ENCODE results near the gene WNK4.

The WNK4 gene

DNA sequence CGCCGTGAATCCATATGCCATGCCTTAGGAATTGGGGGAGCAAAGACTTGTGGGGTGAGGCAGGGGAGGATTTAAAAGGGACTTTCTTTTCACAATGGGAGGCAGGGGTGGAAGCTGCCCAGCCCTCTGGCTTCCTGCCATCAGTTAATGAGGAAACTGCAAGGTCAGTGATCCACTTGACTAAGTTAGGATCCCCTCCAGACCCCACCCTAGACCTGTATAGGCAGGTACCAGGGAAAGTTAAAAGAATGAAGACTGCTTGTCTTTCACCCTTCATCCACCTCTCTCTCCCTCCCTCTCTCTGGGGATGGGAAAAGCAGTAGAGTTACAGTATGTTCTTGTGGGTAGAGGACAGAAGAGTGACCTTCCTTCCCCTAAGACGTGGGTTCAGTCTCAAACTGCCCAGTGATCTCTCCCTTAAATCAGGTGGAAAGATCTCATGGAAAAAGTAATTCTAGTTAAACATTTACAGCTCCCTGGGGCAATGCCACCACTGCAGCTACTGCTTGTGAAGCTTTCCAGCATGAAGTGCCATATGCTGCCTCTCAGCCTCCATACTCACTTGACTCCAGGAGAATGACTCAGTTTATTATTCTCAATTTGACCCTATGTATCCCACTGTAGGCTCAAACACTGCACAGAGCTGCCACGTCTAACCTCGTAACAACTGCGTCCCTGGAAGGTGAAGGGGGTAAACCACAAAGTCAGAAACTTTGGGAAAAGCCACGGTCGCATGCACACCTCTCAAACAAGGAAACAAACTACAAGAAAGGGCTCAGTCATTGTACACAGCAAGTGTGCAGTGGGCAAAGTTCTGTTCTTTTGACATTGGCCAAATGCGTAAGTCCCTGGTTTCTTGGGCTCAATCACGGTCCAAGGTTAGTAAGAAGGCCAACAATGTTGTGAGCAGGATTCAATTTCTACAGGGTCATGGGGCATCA, 16.9 kb downstream of the WNK4 start:
- Histone ChIP-seq H3K9ac (ENCODE audit: low read depth, low read length) (peak overlapping the region; percentile 92), H3K4me1 (ENCODE audit: insufficient read depth, low read length) (0 out of 2 replicates have a peak, but pooled peaks cover 5% of the 10 kb centered on the region)

DNA sequence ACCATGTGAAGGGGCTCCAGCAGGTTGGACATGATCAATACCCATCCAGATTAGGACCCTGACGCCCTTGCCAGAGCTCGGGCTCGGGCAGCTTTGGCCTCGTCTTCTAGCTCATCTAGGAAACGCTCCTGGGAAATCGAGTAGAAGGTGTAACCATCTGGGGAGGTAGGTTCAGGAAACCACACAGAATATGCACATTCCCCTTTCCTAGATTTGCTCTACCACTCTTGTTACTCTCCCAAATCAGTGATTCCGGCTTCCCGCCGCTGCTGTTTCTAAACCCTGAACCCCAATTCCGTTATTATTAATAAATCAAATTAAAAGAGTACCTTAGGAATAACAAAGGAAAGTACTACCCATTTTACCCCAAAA, 17.6 kb downstream of the WNK4 start:
- Histone ChIP-seq H3K36me3 (ENCODE audit: insufficient read depth, low read length) (no peaks in the 10 kb centered on the region), H3K4me1 (ENCODE audit: insufficient read depth, low read length) (0 out of 2 replicates have a peak, but pooled peaks cover 5% of the 10 kb centered on the region), H3K9me3 (ENCODE audit: control insufficient read depth, insufficient read depth, low read length) (no peaks in the 10 kb centered on the region), H3K9ac (ENCODE audit: low read depth, low read length) (peak overlapping the region; percentile 92)

More for the DNA sequence above, 16.9 kb downstream of the WNK4 start:
- no peaks in the 10 kb centered on the region for H3K9me3 ChIP-seq (ENCODE audit: control insufficient read depth, insufficient read depth, low read length)
- H3K36me3 ChIP-seq (ENCODE audit: insufficient read depth, low read length) = no peaks in the 10 kb centered on the region

DNA sequence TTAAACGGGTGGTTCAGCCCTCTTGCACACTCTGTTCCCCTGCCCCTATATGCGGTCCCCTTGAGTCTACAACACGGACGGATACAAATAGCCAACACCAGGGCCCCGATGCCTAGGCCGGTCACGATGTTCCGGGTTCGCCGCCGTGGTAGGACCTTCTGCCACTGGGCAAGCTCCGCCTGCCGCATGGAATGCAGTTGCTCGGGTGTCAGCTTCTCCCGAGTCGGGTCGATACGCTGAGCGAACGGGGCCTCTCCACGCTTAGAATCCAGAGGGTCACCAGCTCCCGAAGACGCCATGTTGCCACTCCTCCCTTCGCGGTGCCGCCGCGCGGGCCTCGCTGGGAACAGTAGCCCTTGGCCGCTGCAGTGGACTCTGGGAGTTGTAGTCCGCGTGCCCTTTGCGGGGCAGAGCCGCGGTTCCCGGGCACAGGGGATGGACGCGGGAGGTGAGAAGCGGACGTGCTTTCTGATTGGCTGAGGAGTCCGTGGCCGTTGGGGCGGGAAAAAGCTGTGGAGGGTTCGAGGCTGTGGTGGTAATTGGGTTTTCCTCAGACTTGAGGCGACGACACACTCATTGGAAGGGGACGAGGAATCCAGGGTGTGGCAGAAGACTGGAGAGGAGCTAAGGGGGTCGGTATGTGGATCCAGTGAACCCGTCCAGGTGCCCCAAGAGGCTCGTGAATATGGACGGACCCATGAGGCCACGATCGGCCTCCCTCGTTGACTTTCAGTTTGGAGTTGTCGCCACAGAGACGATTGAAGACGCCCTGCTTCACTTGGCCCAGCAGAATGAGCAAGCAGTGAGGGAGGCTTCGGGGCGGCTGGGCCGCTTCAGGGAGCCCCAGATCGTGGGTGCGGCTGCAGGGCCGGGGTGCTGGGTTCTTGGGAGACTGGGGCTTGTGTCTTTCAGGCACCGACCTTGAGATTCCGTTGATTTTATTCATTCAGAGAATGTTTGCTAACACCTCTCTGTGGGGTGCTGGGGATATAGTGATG, 18.3 kb downstream of the WNK4 start, which contains the start of the genes CNTD1 and COA3:
CNTD1 (plus strand) TSS at position 479 of the 998 bp plus-strand sequence; CDS start at position 686, 207 bp downstream.
COA3 (minus strand) TSS at position 322 of the 998 bp plus-strand sequence; CDS start at position 299, 23 bp downstream.
- H3K9ac ChIP-seq (ENCODE audit: low read depth, low read length) = peak within 1 kb of the TSS; percentile 92
- H3K9me3 ChIP-seq (ENCODE audit: control insufficient read depth, insufficient read depth, low read length) = no peaks in the 10 kb centered on the region
- no peaks in the 10 kb centered on the region for H3K36me3 ChIP-seq (ENCODE audit: insufficient read depth, low read length)
- 0 out of 2 replicates have a peak, but pooled peaks cover 5% of the 10 kb centered on the region for H3K4me1 ChIP-seq (ENCODE audit: insufficient read depth, low read length)

DNA sequence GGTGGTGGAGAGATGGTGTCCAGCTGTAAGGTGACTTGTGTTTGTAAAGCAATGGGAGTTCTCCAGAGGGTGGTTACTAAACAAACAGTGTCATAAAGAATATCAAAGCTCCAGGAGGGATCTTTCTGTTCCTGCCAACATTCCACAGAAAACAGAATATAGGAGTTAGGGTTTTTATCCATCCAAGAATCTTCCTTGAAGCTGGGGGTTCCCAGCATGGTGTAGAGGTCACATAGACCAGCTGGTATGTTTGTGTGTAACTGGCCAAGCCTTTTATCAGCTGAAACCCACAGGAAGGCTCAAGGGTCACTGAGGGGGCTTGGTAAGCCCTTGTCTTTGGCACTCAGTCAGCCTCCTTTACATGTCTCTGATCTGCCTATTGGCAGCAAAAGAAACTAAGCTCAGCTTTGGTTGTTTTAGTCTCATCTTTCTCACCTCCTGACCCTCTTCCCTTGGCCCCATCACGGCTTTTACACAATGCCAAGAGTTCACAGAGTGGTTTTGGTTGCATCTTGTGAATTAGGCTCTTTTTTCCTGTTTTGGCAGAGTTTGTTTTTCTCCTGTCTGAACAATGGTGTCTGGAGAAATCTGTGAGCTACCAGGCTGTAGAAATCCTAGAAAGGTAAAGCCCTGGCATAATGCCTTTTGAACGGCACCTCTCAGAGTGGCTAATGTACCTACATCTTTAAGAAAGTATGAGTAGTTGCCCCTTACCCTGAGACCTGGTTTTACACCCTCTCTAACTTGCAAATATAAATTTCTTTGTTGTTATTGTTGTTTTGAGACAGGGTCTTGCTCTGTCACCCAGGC, 22.9 kb downstream of the WNK4 start:
- H3K9ac ChIP-seq (ENCODE audit: low read depth, low read length) = no peak overlapping the region

DNA sequence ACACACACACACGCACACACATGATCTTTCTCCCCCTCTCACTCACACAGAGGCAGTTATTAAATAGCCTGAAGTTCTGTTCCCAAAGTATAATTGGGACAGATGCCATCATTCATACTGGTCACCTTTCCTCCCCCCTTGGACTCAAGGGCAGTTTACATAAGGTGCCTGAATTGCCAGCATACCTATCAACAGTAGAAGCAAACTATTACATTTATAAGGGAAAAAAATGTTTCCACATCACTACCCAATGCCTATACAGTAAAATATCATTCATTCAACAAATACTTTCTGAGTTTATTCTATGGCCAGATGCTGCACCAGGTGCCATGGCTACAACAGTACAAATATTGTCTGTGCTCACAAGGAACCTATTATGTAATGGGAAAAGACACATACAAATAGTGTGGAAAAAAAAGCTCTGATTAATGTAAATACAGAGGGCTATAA, 24.5 kb downstream of the WNK4 start:
- Histone ChIP-seq H3K4me1 (ENCODE audit: insufficient read depth, low read length) (no peaks in the 10 kb centered on the region), H3K36me3 (ENCODE audit: insufficient read depth, low read length) (no peaks in the 10 kb centered on the region), H3K9ac (ENCODE audit: low read depth, low read length) (no peak overlapping the region), H3K9me3 (ENCODE audit: control insufficient read depth, insufficient read depth, low read length) (no peaks in the 10 kb centered on the region)

More for the DNA sequence above, 22.9 kb downstream of the WNK4 start:
- no peaks in the 10 kb centered on the region for H3K4me1 ChIP-seq (ENCODE audit: insufficient read depth, low read length)
- H3K9me3 ChIP-seq (ENCODE audit: control insufficient read depth, insufficient read depth, low read length) = no peaks in the 10 kb centered on the region
- H3K36me3 ChIP-seq (ENCODE audit: insufficient read depth, low read length) = no peaks in the 10 kb centered on the region

DNA sequence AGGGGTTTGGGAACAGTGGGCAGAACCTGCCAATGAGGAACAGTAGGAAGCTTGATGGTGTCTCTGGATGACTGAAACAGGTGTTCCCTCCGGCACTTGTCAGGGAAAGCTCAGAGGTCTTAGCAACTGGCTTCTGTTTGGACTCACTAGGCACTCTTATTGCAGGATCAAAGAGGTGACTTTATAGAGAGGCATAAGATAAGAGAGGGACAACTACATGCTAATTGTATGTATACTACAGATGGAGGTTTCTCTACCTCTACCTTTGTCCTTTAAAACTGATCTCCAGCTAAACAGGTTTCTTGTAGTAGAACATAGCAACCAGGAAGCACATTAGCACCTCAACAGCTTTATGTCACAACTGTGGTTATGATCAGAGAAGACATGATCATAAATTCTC, 25.8 kb downstream of the WNK4 start:
- H3K4me1 ChIP-seq (ENCODE audit: insufficient read depth, low read length) = no peaks in the 10 kb centered on the region
- no peaks in the 10 kb centered on the region for H3K9me3 ChIP-seq (ENCODE audit: control insufficient read depth, insufficient read depth, low read length)
- H3K9ac ChIP-seq (ENCODE audit: low read depth, low read length) = no peak overlapping the region
- H3K36me3 ChIP-seq (ENCODE audit: insufficient read depth, low read length) = peaks cover 5% of the 10 kb centered on the region; the same call in 1 of the 2 replicates

DNA sequence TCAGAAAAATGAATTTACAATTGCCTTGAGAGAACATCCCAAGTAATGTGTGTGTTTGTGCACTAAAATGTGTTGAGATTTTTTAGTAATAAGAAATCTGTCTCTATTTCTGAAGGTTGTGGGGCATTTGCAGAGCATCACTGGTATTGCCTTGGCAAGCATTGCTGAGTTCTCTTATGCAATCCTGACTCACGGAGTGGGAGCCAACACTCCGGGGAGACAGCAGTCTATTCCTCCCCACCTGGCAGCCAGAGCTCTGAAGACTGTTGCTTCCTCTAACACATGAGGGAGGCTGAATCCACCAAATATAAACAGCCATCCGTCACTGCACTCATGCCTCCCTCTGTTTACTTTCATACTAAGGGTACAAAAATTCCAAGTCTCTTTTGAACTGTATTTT, 28.8 kb downstream of the WNK4 start:
- H3K36me3 ChIP-seq (ENCODE audit: insufficient read depth, low read length) = peaks cover 10% of the 10 kb centered on the region
- H3K9me3 ChIP-seq (ENCODE audit: control insufficient read depth, insufficient read depth, low read length) = no peaks in the 10 kb centered on the region
- H3K4me1 ChIP-seq (ENCODE audit: insufficient read depth, low read length) = no peaks in the 10 kb centered on the region
- H3K9ac ChIP-seq (ENCODE audit: low read depth, low read length) = no peak overlapping the region

DNA sequence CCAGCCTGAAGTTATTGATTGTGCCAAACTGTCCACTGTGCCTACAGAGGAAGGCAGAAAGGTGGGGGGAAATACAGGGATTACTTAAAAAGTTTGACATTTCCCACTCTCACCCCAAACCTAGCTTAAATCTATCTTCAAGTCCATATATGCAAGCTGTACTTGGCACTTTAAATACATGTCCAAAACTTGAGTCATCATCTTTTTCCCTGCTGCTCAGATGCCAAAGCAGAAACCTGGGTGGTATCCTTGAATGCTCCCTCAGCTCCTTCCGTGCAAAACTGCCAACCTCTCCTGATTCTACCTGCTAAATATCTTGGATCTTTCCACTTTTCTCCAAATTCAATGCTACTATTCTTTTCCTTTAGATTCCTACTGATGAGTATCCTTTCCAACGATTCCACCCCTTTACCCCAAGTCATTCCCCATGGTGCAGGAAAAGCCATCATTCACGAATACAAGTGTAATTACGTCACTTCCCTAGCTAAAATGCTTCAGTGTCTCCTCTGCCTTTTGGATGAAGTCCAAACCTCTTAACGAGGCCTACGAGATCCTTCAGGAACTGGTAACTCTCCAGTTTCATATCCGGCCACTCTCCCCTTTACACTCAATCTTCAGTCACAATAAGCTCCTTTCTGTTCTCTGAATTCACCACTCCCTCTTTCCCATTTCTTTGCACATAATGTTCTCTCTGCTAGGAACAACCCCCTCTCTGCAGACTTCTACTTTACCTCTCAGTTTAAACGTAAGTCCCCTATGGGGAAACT, 34.4 kb downstream of the WNK4 start:
- H3K9me3 ChIP-seq (ENCODE audit: control insufficient read depth, insufficient read depth, low read length) = no peaks in the 10 kb centered on the region
- no peak overlapping the region for H3K9ac ChIP-seq (ENCODE audit: low read depth, low read length)
- H3K4me1 ChIP-seq (ENCODE audit: insufficient read depth, low read length) = no peaks in the 10 kb centered on the region
- H3K36me3 ChIP-seq (ENCODE audit: insufficient read depth, low read length) = peaks cover 56% of the 10 kb centered on the region

DNA sequence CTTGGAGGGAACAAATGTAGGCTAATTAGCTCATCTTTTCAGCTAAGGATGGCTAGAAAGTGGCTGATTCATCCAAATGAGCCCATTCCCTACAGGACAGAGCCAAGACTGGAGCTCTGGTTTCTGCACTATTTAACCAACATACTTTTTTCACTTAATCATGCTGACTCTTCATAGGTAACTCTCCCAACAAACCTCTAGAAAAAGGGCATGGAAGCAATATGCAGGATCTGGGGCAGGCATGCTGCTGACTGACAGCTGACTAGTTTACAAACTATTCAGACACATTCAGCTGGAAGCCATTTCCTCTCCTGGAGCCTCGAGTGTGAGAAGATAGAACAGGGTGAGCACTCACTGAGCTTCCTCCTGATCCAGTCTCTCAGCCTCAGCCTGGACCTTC, 37.5 kb downstream of the WNK4 start:
- Histone ChIP-seq H3K36me3 (ENCODE audit: insufficient read depth, low read length) (peaks cover 61% of the 10 kb centered on the region), H3K9me3 (ENCODE audit: control insufficient read depth, insufficient read depth, low read length) (no peaks in the 10 kb centered on the region), H3K9ac (ENCODE audit: low read depth, low read length) (no peak overlapping the region), H3K4me1 (ENCODE audit: insufficient read depth, low read length) (no peaks in the 10 kb centered on the region)

DNA sequence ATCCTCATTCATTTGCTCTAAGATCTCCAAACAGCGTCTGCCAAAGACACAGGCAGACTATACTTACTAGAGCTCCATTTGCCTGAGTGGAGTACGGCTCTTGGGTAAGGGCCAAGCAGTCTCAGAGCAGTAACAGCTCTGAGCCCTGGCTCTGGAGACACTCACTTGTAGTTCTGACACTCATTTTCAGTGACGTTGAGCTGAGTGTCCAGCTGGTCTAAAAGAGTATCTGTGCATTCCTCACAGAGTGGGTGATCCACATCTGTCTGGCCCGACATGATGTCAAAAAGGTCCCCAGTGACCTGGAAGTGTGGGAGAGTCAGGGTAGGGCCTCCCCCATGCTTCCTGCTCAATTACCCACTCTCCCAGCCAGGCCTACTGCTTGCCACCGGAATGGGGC, 38.0 kb downstream of the WNK4 start:
- no peaks in the 10 kb centered on the region for H3K9me3 ChIP-seq (ENCODE audit: control insufficient read depth, insufficient read depth, low read length)
- no peaks in the 10 kb centered on the region for H3K4me1 ChIP-seq (ENCODE audit: insufficient read depth, low read length)
- H3K36me3 ChIP-seq (ENCODE audit: insufficient read depth, low read length) = peaks cover 61% of the 10 kb centered on the region
- H3K9ac ChIP-seq (ENCODE audit: low read depth, low read length) = no peak overlapping the region

DNA sequence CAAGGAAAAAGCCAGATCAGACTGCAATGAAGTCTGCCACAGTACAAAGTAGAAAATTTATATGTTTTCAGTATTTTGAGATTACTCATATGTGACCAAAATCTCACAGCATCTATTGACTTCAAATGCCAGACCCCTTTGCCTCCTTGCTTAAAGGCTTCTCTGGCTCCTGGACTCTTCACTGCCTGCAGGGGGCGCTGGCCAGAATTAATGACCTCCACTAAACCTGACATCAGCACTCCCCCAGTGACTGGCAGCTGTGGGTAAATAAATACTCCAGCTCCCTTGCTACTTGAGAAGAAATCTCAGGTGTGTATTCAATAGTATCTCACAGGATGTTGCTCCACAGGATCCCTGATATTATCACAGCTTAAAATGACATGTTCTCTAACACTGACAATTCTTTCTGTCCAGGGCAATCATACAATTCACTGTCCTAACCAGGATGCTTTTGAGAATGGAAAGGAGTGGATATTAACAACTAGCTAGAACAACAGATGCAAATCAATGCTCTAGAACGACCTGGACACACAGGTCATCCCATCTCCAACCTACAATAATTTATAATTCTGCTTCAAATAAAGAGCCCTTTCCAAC, 39.6 kb downstream of the WNK4 start:
- Histone ChIP-seq H3K36me3 (ENCODE audit: insufficient read depth, low read length) (peaks cover 48% of the 10 kb centered on the region), H3K9ac (ENCODE audit: low read depth, low read length) (no peak overlapping the region), H3K4me1 (ENCODE audit: insufficient read depth, low read length) (no peaks in the 10 kb centered on the region), H3K9me3 (ENCODE audit: control insufficient read depth, insufficient read depth, low read length) (no peaks in the 10 kb centered on the region)

DNA sequence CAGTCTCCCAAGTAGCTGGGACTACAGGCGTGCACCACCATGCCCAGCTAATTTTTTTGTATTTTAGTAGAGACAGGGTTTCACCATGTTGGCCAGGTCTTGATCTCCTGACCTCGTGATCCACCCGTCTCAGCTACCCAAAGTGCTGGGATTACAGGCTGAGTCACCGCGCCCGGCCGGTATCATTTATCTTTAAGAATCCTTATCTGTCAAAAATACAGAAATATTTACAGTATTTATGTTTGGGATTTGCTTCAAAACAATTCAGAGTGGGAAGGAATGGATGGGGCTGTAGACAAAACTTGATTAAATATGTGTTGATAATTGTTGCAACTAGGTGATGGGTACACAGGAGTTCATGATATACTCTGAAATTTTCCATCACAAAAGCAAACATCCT, 40.8 kb downstream of the WNK4 start:
- peaks cover 38% of the 10 kb centered on the region for H3K36me3 ChIP-seq (ENCODE audit: insufficient read depth, low read length)
- H3K4me1 ChIP-seq (ENCODE audit: insufficient read depth, low read length) = no peaks in the 10 kb centered on the region
- H3K9ac ChIP-seq (ENCODE audit: low read depth, low read length) = no peak overlapping the region
- no peaks in the 10 kb centered on the region for H3K9me3 ChIP-seq (ENCODE audit: control insufficient read depth, insufficient read depth, low read length)

DNA sequence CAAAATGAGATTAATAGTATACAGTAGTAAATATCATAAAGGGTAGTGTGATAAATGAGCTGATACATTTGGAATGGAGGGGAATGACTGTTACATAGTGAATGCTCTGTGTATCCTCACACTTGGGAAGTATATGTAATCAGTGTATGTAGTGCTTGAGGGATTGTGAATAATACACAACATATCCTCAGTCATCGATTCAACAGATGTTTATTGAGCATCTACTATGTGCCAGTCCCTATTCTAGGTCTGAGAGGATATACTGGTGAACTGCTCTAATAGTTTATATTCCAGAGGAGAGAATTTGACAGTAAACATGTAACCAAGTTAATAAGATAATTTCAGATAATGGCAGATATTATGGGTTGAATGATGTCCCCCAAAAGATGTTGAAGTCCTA, 47.1 kb downstream of the WNK4 start:
- Histone ChIP-seq H3K9me3 (ENCODE audit: control insufficient read depth, insufficient read depth, low read length) (no peaks in the 10 kb centered on the region), H3K9ac (ENCODE audit: low read depth, low read length) (no peak overlapping the region), H3K36me3 (ENCODE audit: insufficient read depth, low read length) (no peaks in the 10 kb centered on the region), H3K4me1 (ENCODE audit: insufficient read depth, low read length) (no peaks in the 10 kb centered on the region)
